HepG2 (cell line): ENCODE results near the gene DMRT1. TPM values are rescaled to one million over a fixed set of nuclear protein-coding genes. Genes with fewer than 3 reads are reported as not detected.

Experiments
- ATAC-seq: fragments of 200-7000 bp; cut with Tn5 transposase; 3 replicates; pipeline ENCODE4 v1.9.1; 2020; ENCODE audit warnings: mild to moderate bottlenecking, moderate library complexity
- BruUV-seq: library from RNA; stranded (reverse); fragments of 400-500 nt; replicated peaks from 2 replicates; lab custom pipeline; 2021; lab: Mats Ljungman, UMichigan
- CTCF ChIA-PET: fragments of 300-600 bp; formaldehyde crosslinking; extraction: SDS; loops from one replicate; lab custom pipeline; 2021; ENCODE audit warnings: low total read pairs, inconsistent platforms, low intra/inter-chr PET ratio; lab: Yijun Ruan, JAX
- POLR2A ChIA-PET: fragments of 350-600 bp; sonication (Branson Sonifier 250); formaldehyde crosslinking; loops from one replicate; lab custom pipeline; 2020; ENCODE audit warnings: antibody characterized with exemption, inconsistent platforms; lab: Yijun Ruan, JAX
- DNase-seq: peaks from one replicate; pipeline ENCODE4 v3.0.0-alpha.2; 2015; ENCODE audit warnings: low spot score
- FAIRE-seq: peaks from 3 replicates; lab custom pipeline; 2011; peaks lifted over from hg19 to GRCh38; lab: Jason Lieb, UNC
- H2AFZ ChIP-seq: one replicate; pipeline ENCODE4 v1.6.1; 2011; ENCODE audit warnings: low read length, inconsistent platforms
- H3K27ac ChIP-seq: fragments of 300-600 bp; 3 replicates; pipeline ENCODE4 v1.8.0; 2011; ENCODE audit warnings: mixed run types, mild to moderate bottlenecking, mixed read lengths, low read length, inconsistent platforms; ENCODE audit not compliant: insufficient read depth; ENCODE audit errors: extremely low read length
- H3K27me3 ChIP-seq, 2 experiments: fragments of 200-600 bp in 1 of 2; 2 replicates in 1 of 2; 3 replicates in 1 of 2; pipeline versions ENCODE4 v1.6.0 to v1.8.0; 2011; ENCODE audit warnings: low read length in 2 of 2, mild to moderate bottlenecking in 2 of 2, moderate library complexity in 2 of 2, inconsistent platforms in 1 of 2; ENCODE audit not compliant: insufficient read depth in 2 of 2, control insufficient read depth in 1 of 2
- H3K36me3 ChIP-seq, 2 experiments: fragments of 200-600 bp in 1 of 2; replicated peaks in 1 of 2; 2 replicates in 1 of 2; 3 replicates in 1 of 2; pipeline versions ENCODE4 v1.5.1 to v1.8.0; 2011; ENCODE audit warnings: low read length in 2 of 2, inconsistent platforms in 1 of 2; ENCODE audit not compliant: insufficient read depth in 2 of 2, control insufficient read depth in 1 of 2
- H3K4me1 ChIP-seq: 2 replicates; pipeline ENCODE4 v1.5.1; 2012; ENCODE audit warnings: low read length, inconsistent platforms; ENCODE audit not compliant: insufficient read depth
- H3K4me2 ChIP-seq: 2 replicates; pipeline ENCODE4 v1.6.0; 2011; ENCODE audit warnings: low read depth, low read length, inconsistent platforms
- H3K4me3 ChIP-seq, 3 experiments: fragments of 200-600 bp in 1 of 3; sonication (generic), shearing (Covaris generic) in 1 of 3; replicated peaks in 1 of 3; 2 replicates each; pipeline ENCODE4 v1.5.1; 2011 to 2016; ENCODE audit warnings: low read length in 3 of 3, inconsistent platforms in 2 of 3, low read depth in 2 of 3, mild to moderate bottlenecking in 2 of 3, control low read depth in 1 of 3, mixed read lengths in 1 of 3; ENCODE audit not compliant: insufficient read depth in 1 of 3
- H3K79me2 ChIP-seq: one replicate; pipeline ENCODE4 v1.6.1; 2011; ENCODE audit warnings: low read length, inconsistent platforms; ENCODE audit not compliant: insufficient read depth
- H3K9ac ChIP-seq: 2 replicates; pipeline ENCODE4 v1.6.0; 2011; ENCODE audit warnings: mild to moderate bottlenecking, low read depth, low read length, inconsistent platforms; ENCODE audit not compliant: insufficient read depth
- H3K9me3 ChIP-seq: 2 replicates; pipeline ENCODE4 v1.5.1; 2012; ENCODE audit warnings: mild to moderate bottlenecking, low read length
- H4K20me1 ChIP-seq: 2 replicates; pipeline ENCODE4 v1.6.0; 2011; ENCODE audit warnings: inconsistent platforms, mild to moderate bottlenecking, low read length, moderate library complexity; ENCODE audit not compliant: insufficient read depth
- CENPBD1 ChIP-seq: sonication (generic); formaldehyde crosslinking; IDR thresholded peaks from 2 replicates; pipeline ENCODE4 v1.8.0; 2022; ENCODE audit warnings: missing genetic modification reagents, low read depth, mild to moderate bottlenecking, borderline replicate concordance
- CHD4 ChIP-seq: fragments of 200-600 bp; sonication (generic); IDR thresholded peaks from 2 replicates; pipeline ENCODE4 v1.7.0; 2017; ENCODE audit warnings: mild to moderate bottlenecking, low read length, borderline replicate concordance
- E2F1 ChIP-seq: sonication (generic); formaldehyde crosslinking; IDR thresholded peaks from 2 replicates; pipeline ENCODE4 v1.5.0; 2020; ENCODE audit warnings: missing genetic modification reagents
- MIER2 ChIP-seq: IDR thresholded peaks from 2 replicates; pipeline ENCODE4 v1.6.1; 2016; ENCODE audit warnings: missing biosample characterization, missing genetic modification reagents
- NFKB2 ChIP-seq: sonication (generic); formaldehyde crosslinking; IDR thresholded peaks from 2 replicates; pipeline ENCODE4 v1.4.0; 2020; ENCODE audit warnings: missing genetic modification reagents, borderline replicate concordance
- PHB2 ChIP-seq: fragments of 450-650 bp; IDR thresholded peaks from 2 replicates; pipeline ENCODE4 v1.6.1; 2018; ENCODE audit not compliant: partially characterized antibody
- RAD51 ChIP-seq: fragments of 450-650 bp; IDR thresholded peaks from 2 replicates; pipeline ENCODE4 v1.6.1; 2016; ENCODE audit warnings: borderline replicate concordance
- RERE ChIP-seq: IDR thresholded peaks from 2 replicates; pipeline ENCODE4 v1.6.1; 2016; ENCODE audit warnings: low read depth, missing genetic modification reagents, missing compliant biosample characterization
- SALL2 ChIP-seq: sonication (generic); formaldehyde crosslinking; IDR thresholded peaks from 2 replicates; pipeline ENCODE4 v1.8.1; 2023; ENCODE audit warnings: mild to moderate bottlenecking, missing genetic modification reagents, inconsistent platforms
- SP4 ChIP-seq: sonication (generic); formaldehyde crosslinking; IDR thresholded peaks from 2 replicates; pipeline ENCODE4 v1.8.1; 2023; ENCODE audit warnings: mild to moderate bottlenecking, missing genetic modification reagents
- TSC22D2 ChIP-seq: sonication (generic); formaldehyde crosslinking; IDR thresholded peaks from 2 replicates; pipeline ENCODE4 v1.5.1; 2020; ENCODE audit warnings: missing genetic modification reagents, mild to moderate bottlenecking, borderline replicate concordance
- ZNF143 ChIP-seq: sonication (generic); formaldehyde crosslinking; IDR thresholded peaks from 2 replicates; pipeline ENCODE4 v1.4.0; 2020; ENCODE audit warnings: missing genetic modification reagents
- ZNF232 ChIP-seq: sonication (generic); formaldehyde crosslinking; IDR thresholded peaks from 2 replicates; pipeline ENCODE4 v1.4.0; 2020; ENCODE audit warnings: missing genetic modification reagents, borderline replicate concordance
- ZNF30 ChIP-seq: sonication (generic); formaldehyde crosslinking; IDR thresholded peaks from 2 replicates; pipeline ENCODE4 v1.5.0; 2020; ENCODE audit warnings: mild to moderate bottlenecking, missing genetic modification reagents
- ZNF629 ChIP-seq: sonication (generic); formaldehyde crosslinking; conservative IDR thresholded peaks from 2 replicates; pipeline ENCODE4 v1.5.0; 2020; ENCODE audit warnings: missing genetic modification reagents
- ZNF75D ChIP-seq: sonication (generic); formaldehyde crosslinking; IDR thresholded peaks from 2 replicates; pipeline ENCODE4 v1.8.1; 2023; ENCODE audit warnings: missing genetic modification reagents, mild to moderate bottlenecking, borderline replicate concordance
- WGBS: methylation state at CpG from one replicate; pipeline ENCODE4 v1.1.6; 2017; ENCODE audit warnings: low lambda C conversion rate; 5-methylcytosine and 5-hydroxymethylcytosine counted together
- in situ Hi-C: cut with HindIII; loops from 2 replicates; pipeline ENCODE4 v1.10.0; 2017; ENCODE audit warnings: low pct_unique_long_range_greater_than_20kb; ENCODE audit not compliant: extremely low pct_ligation_motif_present
- intact Hi-C: fragments of 100-400 bp; cut with micrococcal nuclease; formaldehyde crosslinking; loops from one replicate; pipeline ENCODE4 v1.10.0; 2022; ENCODE audit not compliant: unreplicated experiment
- polyA plus RNA-seq, 8 experiments: library from polyadenylated mRNA; depleted of rRNA in 3 of 8; stranded (reverse) in 7 of 8; unstranded in 1 of 8; fragments of >200 nt; fragmentation: Illumina TruSeq in 4 of 8; extraction: Trizol in 4 of 8; gene quantifications; 2 replicates each; pipeline versions ENCODE4 v1.2.1 to v1.2.3, GENCODE V29; 2011 to 2016; ENCODE audit warnings: low read depth in 4 of 8, missing spikeins in 1 of 8, mixed read lengths in 1 of 8; ENCODE audit not compliant: insufficient read depth in 1 of 8
- total RNA-seq, 5 experiments: library from RNA; depleted of rRNA; stranded (reverse); fragments of >200 nt; fragmentation: Illumina TruSeq; extraction: Trizol; gene quantifications; 2 replicates each; pipeline ENCODE4 v1.2.3, GENCODE V29; 2016; ENCODE audit warnings: low read depth in 1 of 5

The DMRT1 gene
- total and polyA plus RNA-seq, 2 of the 13 experiments (the other 11 are each of a cell fraction or from before 2014, with no cell fraction given) = not detected

GRCh38 chr9:995192-995591 is 153.7 kb downstream of the DMRT1 start (continued):
- TF ChIP-seq ZNF232 (no peak), ZNF75D (CRISPR knock-in tag) (no peak)
- TF ChIP-seq, all 625 proteins: peak for 0

- Histone ChIP-seq H3K9me3 (no peaks in the 10 kb centered on the region), H3K9ac (no peak overlapping the region), H3K36me3 (no peaks in the 10 kb centered on the region), H3K4me2 (no peak overlapping the region), H4K20me1 (no peaks in the 10 kb centered on the region), H2AFZ (no peak overlapping the region), H3K27ac (no peak overlapping the region), H3K4me1 (no peaks in the 10 kb centered on the region), H3K27me3 (peaks cover 0 to 9% of the 10 kb centered on the region in 2 experiments; a peak in 2 of 5 replicates), H3K4me3 (no peak overlapping the region), H3K79me2 (no peaks in the 10 kb centered on the region)
- ChIA-PET POLR2A (no interaction called here), CTCF (no interaction called here)
- FAIRE-seq (no peak), DNase-seq (no peak), ATAC-seq (no peak)
- WGBS = 0% methylated on average over 3 of the region's 3 CpGs
- intact Hi-C loops = no loop called here
- in situ Hi-C loops = loop anchor here (25.0 kb wide), 1 partner anchor 408 kb away; no protein-coding TSS in a partner anchor
- BruUV-seq = no TSS peak
- TF ChIP-seq ZNF143 (CRISPR knock-in tag) (no peak), ZNF629 (CRISPR knock-in tag) (no peak), ZNF30 (CRISPR knock-in tag) (no peak), TSC22D2 (no peak), RAD51 (no peak), CHD4 (no peak), SP4 (no peak), PHB2 (no peak), E2F1 (CRISPR knock-in tag) (no peak), NFKB2 (CRISPR knock-in tag) (no peak), MIER2 (CRISPR knock-in tag) (no peak), CENPBD1 (CRISPR knock-in tag) (no peak), RERE (CRISPR knock-in tag) (no peak), SALL2 (CRISPR knock-in tag) (no peak)
Measured at GRCh38 chr9:995781-996180, 154.3 kb downstream of the DMRT1 start.
